SK-N-SH (cell line): Measurements from ENCODE around the gene NAP1L5. TPM values are rescaled to one million over a fixed set of nuclear protein-coding genes. Genes with fewer than 3 reads are reported as not detected.

Source experiments
- CTCF ChIA-PET: fragments of 300-600, 350-600 bp; formaldehyde crosslinking; extraction: SDS; loops from one replicate; lab custom pipeline; 2021; lab: Yijun Ruan, JAX
- POLR2A ChIA-PET: fragments of 350-600 bp; sonication (Branson Sonifier 250); formaldehyde crosslinking; extraction: SDS; loops from one replicate; lab custom pipeline; 2020; ENCODE audit warnings: antibody characterized with exemption, inconsistent platforms; lab: Yijun Ruan, JAX
- DNase-seq: peaks from one replicate; pipeline ENCODE4 v3.0.0; 2012
- H2AFZ ChIP-seq: fragments of 200-600 bp; sonication (generic); 2 replicates; pipeline ENCODE4 v1.8.1; 2016; ENCODE audit warnings: antibody characterized with exemption, mild to moderate bottlenecking, low read depth
- H3F3A ChIP-seq: fragments of 200-600 bp; sonication (generic); replicated peaks from 2 replicates; pipeline ENCODE3; 2016; ENCODE audit warnings: antibody characterized with exemption, mild to moderate bottlenecking; ENCODE audit not compliant: insufficient read depth
- H3K27ac ChIP-seq, 2 experiments: fragments of 200-500 bp in 1 of 2; fragments of 200-600 bp in 1 of 2; sonication (Bioruptor generic) in 1 of 2; sonication (generic), shearing (Covaris generic) in 1 of 2; 2 replicates each; pipeline versions ENCODE4 v1.5.1 to v1.6.1; 2014 to 2016; ENCODE audit warnings: low read depth in 2 of 2, inconsistent platforms in 1 of 2, low read length in 1 of 2, mild to moderate bottlenecking in 1 of 2, mixed read lengths in 1 of 2
- H3K27me3 ChIP-seq: fragments of 200-600 bp; sonication (generic), shearing (Covaris generic); 2 replicates; pipeline ENCODE4 v1.6.1; 2016; ENCODE audit warnings: mixed run types; ENCODE audit not compliant: insufficient read depth
- H3K36me3 ChIP-seq, 2 experiments: fragments of 200-500 bp in 1 of 2; fragments of 200-600 bp in 1 of 2; sonication (Bioruptor generic) in 1 of 2; sonication (generic) in 1 of 2; replicated peaks in 1 of 2; 2 replicates each; pipeline versions ENCODE3 to v1.5.1; 2014 to 2016; ENCODE audit warnings: low read length in 1 of 2, mild to moderate bottlenecking in 1 of 2; ENCODE audit not compliant: insufficient read depth in 2 of 2, control insufficient read depth in 1 of 2
- H3K4me1 ChIP-seq, 2 experiments: fragments of 200-500 bp in 1 of 2; fragments of 200-600 bp in 1 of 2; sonication (Bioruptor generic) in 1 of 2; sonication (generic), shearing (Covaris generic) in 1 of 2; 2 replicates each; pipeline versions ENCODE4 v1.5.1 to v1.6.1; 2014 to 2016; ENCODE audit warnings: low read depth in 1 of 2, low read length in 1 of 2, mixed run types in 1 of 2; ENCODE audit not compliant: insufficient read depth in 2 of 2, control insufficient read depth in 1 of 2
- H3K4me2 ChIP-seq: fragments of 200-600 bp; sonication (generic), shearing (Covaris generic); 2 replicates; pipeline ENCODE4 v1.6.1; 2017; ENCODE audit warnings: mixed run types
- H3K4me3 ChIP-seq, 2 experiments: fragments of 200-500 bp in 1 of 2; fragments of 200-600 bp in 1 of 2; sonication (Bioruptor generic) in 1 of 2; sonication (generic), shearing (Covaris generic) in 1 of 2; 2 replicates each; pipeline versions ENCODE4 v1.5.1 to v1.8.1; 2014 to 2016; ENCODE audit warnings: low read depth in 2 of 2, inconsistent platforms in 1 of 2, low read length in 1 of 2, mild to moderate bottlenecking in 1 of 2, mixed read lengths in 1 of 2, moderate library complexity in 1 of 2
- H3K79me2 ChIP-seq: fragments of 200-600 bp; sonication (generic); 2 replicates; pipeline ENCODE4 v1.8.1; 2017; ENCODE audit warnings: mild to moderate bottlenecking; ENCODE audit not compliant: insufficient read depth
- H3K9ac ChIP-seq: fragments of 200-600 bp; sonication (generic); 2 replicates; pipeline ENCODE4 v1.6.1; 2017; ENCODE audit warnings: mixed run types
- H3K9me2 ChIP-seq: fragments of 200-600 bp; sonication (generic); 2 replicates; pipeline ENCODE4 v1.6.1; 2017; ENCODE audit warnings: mixed run types
- H3K9me3 ChIP-seq: fragments of 200-600 bp; sonication (generic); 2 replicates; pipeline ENCODE4 v1.6.1; 2017; ENCODE audit warnings: mixed run types, mild to moderate bottlenecking, moderate library complexity
- H4K20me1 ChIP-seq: fragments of 200-600 bp; sonication (generic); 2 replicates; pipeline ENCODE4 v1.6.1; 2017; ENCODE audit warnings: mild to moderate bottlenecking, mixed run types; ENCODE audit not compliant: insufficient read depth
- EP300 ChIP-seq, 2 experiments: IDR thresholded peaks; 2 replicates each; pipeline versions ENCODE4 v1.4.0 to v1.6.1; 2012; ENCODE audit warnings: borderline replicate concordance in 1 of 2, low read depth in 1 of 2, low read length in 1 of 2
- EZH2phosphoT487 ChIP-seq: fragments of 200-600 bp; sonication (generic); IDR thresholded peaks from 2 replicates; pipeline ENCODE4 v1.6.1; 2017; ENCODE audit warnings: low read depth, mixed run types, mild to moderate bottlenecking, antibody characterized with exemption, moderate library complexity, borderline replicate concordance
- FOSL2 ChIP-seq: IDR thresholded peaks from 2 replicates; pipeline ENCODE4 v1.4.0; 2012; ENCODE audit warnings: low read depth, mild to moderate bottlenecking, moderate library complexity, borderline replicate concordance
- FOXJ3 ChIP-seq: sonication (generic); formaldehyde crosslinking; IDR thresholded peaks from 2 replicates; pipeline ENCODE4 v1.5.1; 2020; ENCODE audit warnings: mild to moderate bottlenecking, missing genetic modification reagents
- FOXM1 ChIP-seq: IDR thresholded peaks from 2 replicates; pipeline ENCODE4 v1.4.0; 2012; ENCODE audit warnings: low read depth, mild to moderate bottlenecking
- JUND ChIP-seq: IDR thresholded peaks from 2 replicates; pipeline ENCODE4 v1.4.0; 2012
- MAX ChIP-seq: IDR thresholded peaks from 2 replicates; pipeline ENCODE4 v1.4.0; 2012; ENCODE audit warnings: low read depth
- MEF2A ChIP-seq: IDR thresholded peaks from 2 replicates; pipeline ENCODE4 v1.4.0; 2012; ENCODE audit warnings: low read depth, borderline replicate concordance
- NRF1 ChIP-seq: IDR thresholded peaks from 2 replicates; pipeline ENCODE4 v1.6.1; 2012; ENCODE audit warnings: low read depth, mild to moderate bottlenecking, low read length
- RCOR1 ChIP-seq: fragments of 150-350 bp; IDR thresholded peaks from 2 replicates; pipeline ENCODE4 v1.6.1; 2017; ENCODE audit warnings: antibody characterized with exemption, low read length
- REST ChIP-seq: IDR thresholded peaks from 2 replicates; pipeline ENCODE4 v1.6.1; 2012; ENCODE audit warnings: mild to moderate bottlenecking, low read depth, low read length, moderate library complexity
- RFX5 ChIP-seq: IDR thresholded peaks from 2 replicates; pipeline ENCODE4 v1.6.1; 2012; ENCODE audit warnings: mild to moderate bottlenecking, improper control_type of control experiment, low read length
- SMC3 ChIP-seq: IDR thresholded peaks from 2 replicates; pipeline ENCODE4 v1.6.1; 2012; ENCODE audit warnings: low read depth, low read length, improper control_type of control experiment
- USF1 ChIP-seq: IDR thresholded peaks from 2 replicates; pipeline ENCODE4 v1.4.0; 2012; ENCODE audit warnings: low read depth, borderline replicate concordance
- YY1 ChIP-seq: IDR thresholded peaks from 2 replicates; pipeline ENCODE4 v1.4.0; 2012; ENCODE audit warnings: low read depth, mild to moderate bottlenecking
- WGBS: methylation state at CpG from one replicate; pipeline ENCODE4 v1.1.6; 2017; ENCODE audit warnings: low lambda C conversion rate; 5-methylcytosine and 5-hydroxymethylcytosine counted together
- polyA plus RNA-seq, 3 experiments: library from polyadenylated mRNA; depleted of rRNA; stranded (reverse); fragments of >200 nt; gene quantifications; 2 replicates each; pipeline ENCODE4 v1.2.3, GENCODE V29; 2012
- TF ChIP-seq, protein P1 (sequence below): fragments of 150-350 bp; IDR thresholded peaks from 2 replicates; pipeline ENCODE4 v1.6.1; 2017; ENCODE audit warnings: antibody characterized with exemption, low read length, low read depth, borderline replicate concordance
- TF ChIP-seq, protein P2 (sequence below): IDR thresholded peaks from 2 replicates; pipeline ENCODE4; 2012

Gene NAP1L5
- polyA plus RNA-seq, 1 of the 3 experiments (the other 2 are of a cell fraction): 7.5 TPM

- no peak for DNase-seq
- H3K9ac ChIP-seq: no peak overlapping the region
- H3K27me3 ChIP-seq: no peaks in the 10 kb centered on the region
- H2AFZ ChIP-seq: no peak overlapping the region
- 66% methylated on average over 2 of the region's 2 CpGs for WGBS
- no peaks in the 10 kb centered on the region for H3K9me3 ChIP-seq
- H3K9me2 ChIP-seq: no peaks in the 10 kb centered on the region
- H3K4me3 ChIP-seq: no peak overlapping the region
- H3K4me2 ChIP-seq: no peak overlapping the region
- H3K36me3 ChIP-seq: peaks cover 0 to 3% of the 10 kb centered on the region in 2 experiments
- H3K4me1 ChIP-seq: no peaks in the 10 kb centered on the region; a peak in 1 of 4 replicates
- no peak overlapping the region for H3K27ac ChIP-seq
- ChIA-PET CTCF (interaction anchor here (0.9 to 2.0 kb wide), 3 partner anchors 10 to 77 kb away, joined by 4 to 7 read pairs (median 4); no protein-coding TSS in a partner anchor), POLR2A (no interaction called here)
- no peaks in the 10 kb centered on the region for H4K20me1 ChIP-seq
- H3K79me2 ChIP-seq: no peaks in the 10 kb centered on the region
- TF ChIP-seq, protein P1, sequence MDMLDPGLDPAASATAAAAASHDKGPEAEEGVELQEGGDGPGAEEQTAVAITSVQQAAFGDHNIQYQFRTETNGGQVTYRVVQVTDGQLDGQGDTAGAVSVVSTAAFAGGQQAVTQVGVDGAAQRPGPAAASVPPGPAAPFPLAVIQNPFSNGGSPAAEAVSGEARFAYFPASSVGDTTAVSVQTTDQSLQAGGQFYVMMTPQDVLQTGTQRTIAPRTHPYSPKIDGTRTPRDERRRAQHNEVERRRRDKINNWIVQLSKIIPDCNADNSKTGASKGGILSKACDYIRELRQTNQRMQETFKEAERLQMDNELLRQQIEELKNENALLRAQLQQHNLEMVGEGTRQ: no peak
- TF ChIP-seq REST (no peak), SMC3 (no peak), RFX5 (no peak)
- no peaks in the 10 kb centered on the region for H3F3A ChIP-seq
Observed at GRCh38 chr4:88742561-88742960, 44.9 kb upstream of the NAP1L5 start.

GRCh38 chr4:88738180-88738579, 40.6 kb upstream of the NAP1L5 start:
- Histone ChIP-seq H3F3A (no peaks in the 10 kb centered on the region), H2AFZ (no peak overlapping the region), H3K9ac (no peak overlapping the region), H3K4me2 (no peak overlapping the region), H3K27me3 (no peaks in the 10 kb centered on the region), H3K36me3 (peaks cover 0 to 1% of the 10 kb centered on the region in 2 experiments), H4K20me1 (no peaks in the 10 kb centered on the region), H3K4me3 (no peak overlapping the region), H3K79me2 (no peaks in the 10 kb centered on the region), H3K4me1 (no peaks in the 10 kb centered on the region; a peak in 1 of 4 replicates), H3K9me2 (no peaks in the 10 kb centered on the region), H3K9me3 (no peaks in the 10 kb centered on the region), H3K27ac (no peak overlapping the region)
- CTCF ChIA-PET: interaction anchor here (0.9 to 1.4 kb wide), 2 partner anchors 32 to 213 kb away, joined by 3 to 5 read pairs; no protein-coding TSS in a partner anchor
- WGBS: 95% methylated on average over 4 of the region's 4 CpGs
- no peak for DNase-seq
- POLR2A ChIA-PET: no interaction called here
- TF ChIP-seq JUND: no peak
- no peak for TF ChIP-seq MAX
- TF ChIP-seq, protein P2, sequence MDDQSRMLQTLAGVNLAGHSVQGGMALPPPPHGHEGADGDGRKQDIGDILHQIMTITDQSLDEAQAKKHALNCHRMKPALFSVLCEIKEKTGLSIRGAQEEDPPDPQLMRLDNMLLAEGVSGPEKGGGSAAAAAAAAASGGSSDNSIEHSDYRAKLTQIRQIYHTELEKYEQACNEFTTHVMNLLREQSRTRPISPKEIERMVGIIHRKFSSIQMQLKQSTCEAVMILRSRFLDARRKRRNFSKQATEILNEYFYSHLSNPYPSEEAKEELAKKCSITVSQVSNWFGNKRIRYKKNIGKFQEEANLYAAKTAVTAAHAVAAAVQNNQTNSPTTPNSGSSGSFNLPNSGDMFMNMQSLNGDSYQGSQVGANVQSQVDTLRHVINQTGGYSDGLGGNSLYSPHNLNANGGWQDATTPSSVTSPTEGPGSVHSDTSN: no peak
- no peak for TF ChIP-seq REST
- no peak for TF ChIP-seq EP300 (IDR thresholded peaks at IDR 0.05; ENCODE audit: borderline replicate concordance in 1 of 2, low read depth in 1 of 2, low read length in 1 of 2)
- no peak for TF ChIP-seq FOSL2
- TF ChIP-seq EZH2phosphoT487: no peak
- TF ChIP-seq FOXJ3 (CRISPR knock-in tag): no peak
- TF ChIP-seq RCOR1: no peak
- TF ChIP-seq NRF1: no peak
- no peak for TF ChIP-seq USF1
- no peak for TF ChIP-seq FOXM1
- TF ChIP-seq YY1: no peak
- no peak for TF ChIP-seq MEF2A
